HEK293 (cell line): ENCODE data around the gene ZNF292.

Experiments
- CTCF ChIA-PET: fragments of 350-600 bp; formaldehyde crosslinking; extraction: SDS; loops from one replicate; lab custom pipeline; 2021; ENCODE audit warnings: antibody characterized with exemption; lab: Yijun Ruan, JAX
- POLR2A ChIA-PET: fragments of 300-600 bp; formaldehyde crosslinking; extraction: SDS; loops from one replicate; lab custom pipeline; 2020; ENCODE audit warnings: antibody characterized with exemption, inconsistent platforms; lab: Yijun Ruan, JAX
- H3K27ac ChIP-seq: fragments of 200-500 bp; sonication (Bioruptor generic); 2 replicates; pipeline ENCODE4 v1.5.1; 2014; ENCODE audit warnings: low read depth, low read length, control low read depth, inconsistent platforms; ENCODE audit errors: extremely low read depth
- H3K36me3 ChIP-seq, 2 experiments: fragments of 200-500 bp in 1 of 2; sonication (Bioruptor generic) in 1 of 2; 1 replicate in 1 of 2; 2 replicates in 1 of 2; pipeline ENCODE4 v1.5.1; 2014 to 2017; ENCODE audit warnings: inconsistent platforms in 2 of 2, low read length in 2 of 2; ENCODE audit not compliant: control insufficient read depth in 2 of 2, insufficient read depth in 1 of 2
- H3K4me1 ChIP-seq: fragments of 200-500 bp; sonication (Bioruptor generic); 2 replicates; pipeline ENCODE4 v1.5.1; 2014; ENCODE audit warnings: mild to moderate bottlenecking, low read length, inconsistent platforms; ENCODE audit not compliant: control insufficient read depth, insufficient read depth
- H3K4me3 ChIP-seq: 2 replicates; pipeline ENCODE4 v1.5.1; 2011; ENCODE audit warnings: low read depth, mild to moderate bottlenecking, control low read depth, low read length, moderate library complexity
- H3K9me3 ChIP-seq: fragments of 200-500 bp; sonication (Bioruptor generic); 2 replicates; pipeline ENCODE4 v1.5.1; 2014; ENCODE audit warnings: low read depth, low read length, inconsistent platforms; ENCODE audit not compliant: control insufficient read depth, insufficient read depth
- GLIS2 ChIP-seq: fragments of 450-650 bp; formaldehyde crosslinking; IDR thresholded peaks from 2 replicates; pipeline ENCODE4 v1.5.1; 2016; ENCODE audit warnings: missing biosample characterization, missing genetic modification characterization
- SP7 ChIP-seq: fragments of 450-650 bp; formaldehyde crosslinking; IDR thresholded peaks from 2 replicates; pipeline ENCODE4 v1.5.1; 2016; ENCODE audit warnings: missing biosample characterization, missing genetic modification characterization
- TRIM28 ChIP-seq: IDR thresholded peaks from 2 replicates; pipeline ENCODE4 v1.6.1; 2011; ENCODE audit warnings: low read length, control low read depth, borderline replicate concordance
- ZBTB1 ChIP-seq: fragments of 450-650 bp; formaldehyde crosslinking; IDR thresholded peaks from 2 replicates; pipeline ENCODE4 v1.5.1; 2016; ENCODE audit warnings: missing biosample characterization, missing genetic modification characterization
- ZNF138 ChIP-seq: fragments of 450-650 bp; formaldehyde crosslinking; IDR thresholded peaks from 2 replicates; pipeline ENCODE4 v1.5.1; 2016; ENCODE audit warnings: missing biosample characterization, missing genetic modification characterization, borderline replicate concordance
- ZNF16 ChIP-seq: fragments of 450-650 bp; formaldehyde crosslinking; IDR thresholded peaks from 2 replicates; pipeline ENCODE4 v1.5.1; 2016; ENCODE audit warnings: low read depth, missing biosample characterization, missing genetic modification characterization
- ZNF324 ChIP-seq: fragments of 450-650 bp; formaldehyde crosslinking; IDR thresholded peaks from 2 replicates; pipeline ENCODE4 v1.5.1; 2016; ENCODE audit warnings: missing biosample characterization, missing genetic modification characterization
- ZNF394 ChIP-seq: fragments of 450-650 bp; formaldehyde crosslinking; IDR thresholded peaks from 2 replicates; pipeline ENCODE4 v1.5.1; 2016; ENCODE audit warnings: missing biosample characterization, missing genetic modification characterization, mild to moderate bottlenecking, moderate library complexity, borderline replicate concordance
- ZNF416 ChIP-seq: fragments of 450-650 bp; formaldehyde crosslinking; IDR thresholded peaks from 2 replicates; pipeline ENCODE4 v1.5.1; 2016; ENCODE audit warnings: missing biosample characterization, missing genetic modification characterization
- ZNF473 ChIP-seq: fragments of 450-650 bp; formaldehyde crosslinking; IDR thresholded peaks from 2 replicates; pipeline ENCODE4 v1.5.1; 2017; ENCODE audit warnings: missing biosample characterization, missing genetic modification characterization
- ZNF549 ChIP-seq: fragments of 450-650 bp; IDR thresholded peaks from 2 replicates; pipeline ENCODE4 v1.5.1; 2018; ENCODE audit warnings: missing biosample characterization, missing genetic modification characterization, mild to moderate bottlenecking, inconsistent platforms, moderate library complexity
- TF ChIP-seq, protein P1 (sequence below): fragments of 450-650 bp; formaldehyde crosslinking; IDR thresholded peaks from 2 replicates; pipeline ENCODE4 v1.5.1; 2016; ENCODE audit warnings: missing biosample characterization, missing genetic modification characterization
- TF ChIP-seq, protein P2 (sequence below): fragments of 450-650 bp; formaldehyde crosslinking; IDR thresholded peaks from 2 replicates; pipeline ENCODE4 v1.5.1; 2016; ENCODE audit warnings: missing biosample characterization, missing genetic modification characterization
- TF ChIP-seq, protein P3 (sequence below): fragments of 450-650 bp; formaldehyde crosslinking; IDR thresholded peaks from 2 replicates; pipeline ENCODE4 v1.5.1; 2016; ENCODE audit warnings: missing biosample characterization, missing genetic modification characterization
- TF ChIP-seq, protein P4 (sequence below): fragments of 450-650 bp; formaldehyde crosslinking; IDR thresholded peaks from 2 replicates; pipeline ENCODE4 v1.5.0; 2017; ENCODE audit warnings: missing biosample characterization, missing genetic modification characterization, borderline replicate concordance
- TF ChIP-seq, protein P5 (sequence below): fragments of 450-650 bp; formaldehyde crosslinking; IDR thresholded peaks from 2 replicates; pipeline ENCODE4 v1.5.1; 2016; ENCODE audit warnings: missing biosample characterization, missing genetic modification characterization, borderline replicate concordance

ZNF292 gene

DNA sequence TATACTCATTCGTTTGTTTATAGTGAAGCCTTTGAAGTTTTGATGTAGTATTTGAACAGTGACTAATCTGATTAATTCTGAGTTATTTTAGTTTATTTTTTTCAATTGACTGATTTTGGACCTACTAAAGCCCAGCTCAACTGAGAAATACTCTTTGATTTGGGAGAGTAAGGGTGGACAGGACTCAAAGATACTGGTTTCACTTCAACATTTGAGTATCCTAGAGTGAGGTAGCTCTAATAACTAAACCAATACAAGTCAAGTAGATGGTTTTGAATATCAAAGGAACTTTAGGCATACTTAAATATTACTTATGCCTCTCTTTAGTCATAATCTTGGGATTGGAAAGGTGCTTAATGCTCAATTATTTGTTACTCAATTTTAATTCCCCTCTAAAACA, 65.6 kb downstream of the ZNF292 start:
- no peak for TF ChIP-seq GLIS2
- no peak for TF ChIP-seq ZNF473 (tag by site-specific recombination)
- TF ChIP-seq, protein P1, sequence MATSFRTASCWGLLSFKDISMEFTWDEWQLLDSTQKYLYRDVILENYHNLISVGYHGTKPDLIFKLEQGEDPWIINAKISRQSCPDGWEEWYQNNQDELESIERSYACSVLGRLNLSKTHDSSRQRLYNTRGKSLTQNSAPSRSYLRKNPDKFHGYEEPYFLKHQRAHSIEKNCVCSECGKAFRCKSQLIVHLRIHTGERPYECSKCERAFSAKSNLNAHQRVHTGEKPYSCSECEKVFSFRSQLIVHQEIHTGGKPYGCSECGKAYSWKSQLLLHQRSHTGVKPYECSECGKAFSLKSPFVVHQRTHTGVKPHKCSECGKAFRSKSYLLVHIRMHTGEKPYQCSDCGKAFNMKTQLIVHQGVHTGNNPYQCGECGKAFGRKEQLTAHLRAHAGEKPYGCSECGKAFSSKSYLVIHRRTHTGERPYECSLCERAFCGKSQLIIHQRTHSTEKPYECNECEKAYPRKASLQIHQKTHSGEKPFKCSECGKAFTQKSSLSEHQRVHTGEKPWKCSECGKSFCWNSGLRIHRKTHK (tag by site-specific recombination), result no peak
- TF ChIP-seq ZNF549 (tag by site-specific recombination), result no peak
- TF ChIP-seq, protein P2, sequence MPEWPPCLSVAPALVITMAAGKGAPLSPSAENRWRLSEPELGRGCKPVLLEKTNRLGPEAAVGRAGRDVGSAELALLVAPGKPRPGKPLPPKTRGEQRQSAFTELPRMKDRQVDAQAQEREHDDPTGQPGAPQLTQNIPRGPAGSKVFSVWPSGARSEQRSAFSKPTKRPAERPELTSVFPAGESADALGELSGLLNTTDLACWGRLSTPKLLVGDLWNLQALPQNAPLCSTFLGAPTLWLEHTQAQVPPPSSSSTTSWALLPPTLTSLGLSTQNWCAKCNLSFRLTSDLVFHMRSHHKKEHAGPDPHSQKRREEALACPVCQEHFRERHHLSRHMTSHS (tag by site-specific recombination), result no peak
- TF ChIP-seq ZNF394 (tag by site-specific recombination), result no peak
- TF ChIP-seq TRIM28, result no peak
- TF ChIP-seq ZBTB1 (tag by site-specific recombination), result no peak
- TF ChIP-seq, protein P3, sequence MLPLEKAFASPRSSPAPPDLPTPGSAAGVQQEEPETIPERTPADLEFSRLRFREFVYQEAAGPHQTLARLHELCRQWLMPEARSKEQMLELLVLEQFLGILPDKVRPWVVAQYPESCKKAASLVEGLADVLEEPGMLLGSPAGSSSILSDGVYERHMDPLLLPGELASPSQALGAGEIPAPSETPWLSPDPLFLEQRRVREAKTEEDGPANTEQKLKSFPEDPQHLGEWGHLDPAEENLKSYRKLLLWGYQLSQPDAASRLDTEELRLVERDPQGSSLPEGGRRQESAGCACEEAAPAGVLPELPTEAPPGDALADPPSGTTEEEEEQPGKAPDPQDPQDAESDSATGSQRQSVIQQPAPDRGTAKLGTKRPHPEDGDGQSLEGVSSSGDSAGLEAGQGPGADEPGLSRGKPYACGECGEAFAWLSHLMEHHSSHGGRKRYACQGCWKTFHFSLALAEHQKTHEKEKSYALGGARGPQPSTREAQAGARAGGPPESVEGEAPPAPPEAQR (tag by site-specific recombination), result no peak
- no peak for TF ChIP-seq ZNF16 (tag by site-specific recombination)
- TF ChIP-seq ZNF138, result no peak
- TF ChIP-seq, protein P4, sequence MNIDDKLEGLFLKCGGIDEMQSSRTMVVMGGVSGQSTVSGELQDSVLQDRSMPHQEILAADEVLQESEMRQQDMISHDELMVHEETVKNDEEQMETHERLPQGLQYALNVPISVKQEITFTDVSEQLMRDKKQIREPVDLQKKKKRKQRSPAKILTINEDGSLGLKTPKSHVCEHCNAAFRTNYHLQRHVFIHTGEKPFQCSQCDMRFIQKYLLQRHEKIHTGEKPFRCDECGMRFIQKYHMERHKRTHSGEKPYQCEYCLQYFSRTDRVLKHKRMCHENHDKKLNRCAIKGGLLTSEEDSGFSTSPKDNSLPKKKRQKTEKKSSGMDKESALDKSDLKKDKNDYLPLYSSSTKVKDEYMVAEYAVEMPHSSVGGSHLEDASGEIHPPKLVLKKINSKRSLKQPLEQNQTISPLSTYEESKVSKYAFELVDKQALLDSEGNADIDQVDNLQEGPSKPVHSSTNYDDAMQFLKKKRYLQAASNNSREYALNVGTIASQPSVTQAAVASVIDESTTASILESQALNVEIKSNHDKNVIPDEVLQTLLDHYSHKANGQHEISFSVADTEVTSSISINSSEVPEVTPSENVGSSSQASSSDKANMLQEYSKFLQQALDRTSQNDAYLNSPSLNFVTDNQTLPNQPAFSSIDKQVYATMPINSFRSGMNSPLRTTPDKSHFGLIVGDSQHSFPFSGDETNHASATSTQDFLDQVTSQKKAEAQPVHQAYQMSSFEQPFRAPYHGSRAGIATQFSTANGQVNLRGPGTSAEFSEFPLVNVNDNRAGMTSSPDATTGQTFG (tag by site-specific recombination), result no peak
- no peak for TF ChIP-seq SP7 (tag by site-specific recombination)
- no peak for TF ChIP-seq ZNF416 (tag by site-specific recombination)
- TF ChIP-seq, protein P5, sequence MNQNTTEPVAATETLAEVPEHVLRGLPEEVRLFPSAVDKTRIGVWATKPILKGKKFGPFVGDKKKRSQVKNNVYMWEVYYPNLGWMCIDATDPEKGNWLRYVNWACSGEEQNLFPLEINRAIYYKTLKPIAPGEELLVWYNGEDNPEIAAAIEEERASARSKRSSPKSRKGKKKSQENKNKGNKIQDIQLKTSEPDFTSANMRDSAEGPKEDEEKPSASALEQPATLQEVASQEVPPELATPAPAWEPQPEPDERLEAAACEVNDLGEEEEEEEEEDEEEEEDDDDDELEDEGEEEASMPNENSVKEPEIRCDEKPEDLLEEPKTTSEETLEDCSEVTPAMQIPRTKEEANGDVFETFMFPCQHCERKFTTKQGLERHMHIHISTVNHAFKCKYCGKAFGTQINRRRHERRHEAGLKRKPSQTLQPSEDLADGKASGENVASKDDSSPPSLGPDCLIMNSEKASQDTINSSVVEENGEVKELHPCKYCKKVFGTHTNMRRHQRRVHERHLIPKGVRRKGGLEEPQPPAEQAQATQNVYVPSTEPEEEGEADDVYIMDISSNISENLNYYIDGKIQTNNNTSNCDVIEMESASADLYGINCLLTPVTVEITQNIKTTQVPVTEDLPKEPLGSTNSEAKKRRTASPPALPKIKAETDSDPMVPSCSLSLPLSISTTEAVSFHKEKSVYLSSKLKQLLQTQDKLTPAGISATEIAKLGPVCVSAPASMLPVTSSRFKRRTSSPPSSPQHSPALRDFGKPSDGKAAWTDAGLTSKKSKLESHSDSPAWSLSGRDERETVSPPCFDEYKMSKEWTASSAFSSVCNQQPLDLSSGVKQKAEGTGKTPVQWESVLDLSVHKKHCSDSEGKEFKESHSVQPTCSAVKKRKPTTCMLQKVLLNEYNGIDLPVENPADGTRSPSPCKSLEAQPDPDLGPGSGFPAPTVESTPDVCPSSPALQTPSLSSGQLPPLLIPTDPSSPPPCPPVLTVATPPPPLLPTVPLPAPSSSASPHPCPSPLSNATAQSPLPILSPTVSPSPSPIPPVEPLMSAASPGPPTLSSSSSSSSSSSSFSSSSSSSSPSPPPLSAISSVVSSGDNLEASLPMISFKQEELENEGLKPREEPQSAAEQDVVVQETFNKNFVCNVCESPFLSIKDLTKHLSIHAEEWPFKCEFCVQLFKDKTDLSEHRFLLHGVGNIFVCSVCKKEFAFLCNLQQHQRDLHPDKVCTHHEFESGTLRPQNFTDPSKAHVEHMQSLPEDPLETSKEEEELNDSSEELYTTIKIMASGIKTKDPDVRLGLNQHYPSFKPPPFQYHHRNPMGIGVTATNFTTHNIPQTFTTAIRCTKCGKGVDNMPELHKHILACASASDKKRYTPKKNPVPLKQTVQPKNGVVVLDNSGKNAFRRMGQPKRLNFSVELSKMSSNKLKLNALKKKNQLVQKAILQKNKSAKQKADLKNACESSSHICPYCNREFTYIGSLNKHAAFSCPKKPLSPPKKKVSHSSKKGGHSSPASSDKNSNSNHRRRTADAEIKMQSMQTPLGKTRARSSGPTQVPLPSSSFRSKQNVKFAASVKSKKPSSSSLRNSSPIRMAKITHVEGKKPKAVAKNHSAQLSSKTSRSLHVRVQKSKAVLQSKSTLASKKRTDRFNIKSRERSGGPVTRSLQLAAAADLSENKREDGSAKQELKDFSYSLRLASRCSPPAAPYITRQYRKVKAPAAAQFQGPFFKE (tag by site-specific recombination), result no peak
- TF ChIP-seq ZNF324 (tag by site-specific recombination), result no peak
- H3K9me3 ChIP-seq, result no peaks in the 10 kb centered on the region
- no peak overlapping the region for H3K4me3 ChIP-seq
- ChIA-PET CTCF (interaction anchor here (0.6 to 1.0 kb wide), 2 partner anchors 22 to 48 kb away, joined by 3 to 5 read pairs; no protein-coding TSS in a partner anchor), POLR2A (no interaction called here)
- peaks cover 39 to 84% of the 10 kb centered on the region in 2 experiments for H3K36me3 ChIP-seq
- H3K27ac ChIP-seq, result no peak overlapping the region
- no peaks in the 10 kb centered on the region for H3K4me1 ChIP-seq
